ENCODE measurements around the gene MAPK11. TPM values are rescaled to one million over a fixed set of nuclear protein-coding genes. Genes with fewer than 3 reads are reported as not detected.

MAPK11 gene
- total RNA-seq (10 to 100 TPM in 1 of 5 donors, 1 to 10 TPM in 2, under 1 TPM in 1, not detected in 1; 0.29 to 10.1 (median 5.7) TPM), polyA plus RNA-seq (10 to 100 TPM in 2 of 3 donors, 1 to 10 TPM in 1; 8.5 to 13.6 (median 12.3) TPM)
- long read RNA-seq, donor 1: 0 reads
- long read RNA-seq, donor 2, partial matches to known transcripts: 0 of 2 reads
- long read RNA-seq, donor 2, other reads (novel, unspliced or antisense): 0 of 2 reads
- long read RNA-seq, donor 3, partial matches to known transcripts: 0 of 2 reads
- long read RNA-seq, donor 3, other reads (novel, unspliced or antisense): 0 of 2 reads
- long read RNA-seq, donor 4: 0 reads
- long read RNA-seq, donor 5, partial matches to known transcripts: 0 of 1 reads
- long read RNA-seq, donor 5, other reads (novel, unspliced or antisense): 0 of 1 reads
- long read RNA-seq, donor 6, partial matches to known transcripts: 0 of 2 reads
- long read RNA-seq, donor 6, other reads (novel, unspliced or antisense): 0 of 2 reads
- long read RNA-seq, donor 7, partial matches to known transcripts: 0 of 1 reads
- long read RNA-seq, donor 7, other reads (novel, unspliced or antisense): 0 of 1 reads
- long read RNA-seq, donor 8, partial matches to known transcripts: 0 of 1 reads
- long read RNA-seq, donor 8, other reads (novel, unspliced or antisense): 0 of 1 reads
- long read RNA-seq, donor 9: 0 reads
- long read RNA-seq, donor 10: 0 reads

DNA sequence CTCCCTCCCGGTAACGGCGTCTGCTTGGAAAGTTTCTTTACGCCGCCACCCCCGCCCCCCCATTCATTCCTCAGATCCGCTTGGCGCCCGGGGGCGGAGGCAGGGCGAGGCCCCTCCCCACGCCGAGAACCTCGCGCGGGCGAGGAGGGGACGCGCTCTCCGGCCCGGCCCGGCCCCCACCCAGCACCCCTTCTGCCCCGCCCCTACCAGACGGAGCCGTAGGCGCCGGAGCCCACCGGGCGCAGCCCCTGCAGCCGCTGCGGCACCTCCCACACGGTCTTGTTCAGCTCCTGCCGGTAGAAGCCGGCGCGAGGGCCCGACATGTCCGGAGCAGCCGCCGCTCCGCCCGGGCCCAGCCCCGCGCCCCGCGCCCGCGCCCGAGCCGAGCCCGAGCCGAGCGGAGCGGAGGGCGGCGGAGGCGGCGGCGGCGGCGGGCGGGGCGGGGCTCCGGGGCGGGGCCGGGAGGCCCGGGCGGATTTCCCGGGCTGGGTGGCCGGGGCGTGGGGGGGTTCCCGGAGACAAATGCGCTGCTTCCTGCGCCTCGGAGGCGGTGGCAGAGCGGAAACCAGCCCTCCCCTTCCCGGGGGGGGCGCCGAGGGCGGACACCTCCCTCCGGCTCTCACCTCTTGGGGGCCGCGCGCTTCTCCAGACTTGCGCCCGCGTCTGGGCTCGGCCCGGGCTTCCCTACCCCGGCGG lies at the start of gene MAPK11:
MAPK11 (minus strand) TSS at position 411 of the 696 bp plus-strand sequence; CDS start at position 323, 88 bp downstream.
- peak in 1 of 2 donors; percentile 79 for DNase-seq
- 0 to 2% (median 1%) methylated on average over 21 to 91 of the region's 92 CpGs for WGBS, 5 donors
- H3K4me3 ChIP-seq: peak within 1 kb of the TSS; percentile 52 to 59 (median 56)
- no peak for TF ChIP-seq EP300 (IDR thresholded peaks at IDR 0.05)
- no peak for TF ChIP-seq POLR2A (IDR thresholded peaks at IDR 0.05)
- TF ChIP-seq POLR2AphosphoS5 (IDR thresholded peaks at IDR 0.05): no peak
- TF ChIP-seq CTCF (IDR thresholded peaks at IDR 0.05): no peak
- H3K4me1 ChIP-seq: peaks cover 58 to 77% (median 69%) of the 10 kb centered on the region in 4 donors
- H3K27me3 ChIP-seq: peaks cover 0 to 36% (median 3%) of the 10 kb centered on the region in 3 donors
- H3K27ac ChIP-seq: peak within 1 kb of the TSS; percentile 67 to 83 (median 69)
- peaks cover 3 to 10% (median 4%) of the 10 kb centered on the region in 4 donors for H3K36me3 ChIP-seq
- H3K9me3 ChIP-seq: no peaks in the 10 kb centered on the region
- intact Hi-C loops (cut with DNase I; ENCODE audit: low total_unique reads): no loop called here

DNA sequence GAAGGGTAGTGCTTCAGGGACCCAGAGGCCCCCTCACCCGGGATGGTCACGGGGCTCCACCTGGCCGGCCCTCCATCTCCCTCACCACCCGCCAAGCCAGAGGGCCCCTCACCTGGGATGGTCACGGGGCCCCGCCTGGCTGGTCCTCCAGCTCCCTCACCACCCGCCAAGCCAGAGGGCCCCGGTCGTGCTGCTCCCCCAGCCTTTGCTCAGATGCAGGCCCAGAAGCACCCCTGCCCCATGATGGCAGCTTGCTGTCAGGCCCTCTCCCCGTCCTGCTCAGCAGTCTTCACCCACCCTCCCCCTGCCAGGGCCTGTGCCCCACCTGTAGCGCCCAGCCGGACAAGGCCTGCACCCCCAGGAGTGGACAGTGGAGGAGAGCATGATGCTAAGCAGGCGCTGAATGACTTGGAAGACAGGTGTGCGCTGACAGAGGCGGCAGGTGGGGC lies 49.3 kb upstream of the MAPK11 start:
- Histone ChIP-seq H3K9me3 (no peaks in the 10 kb centered on the region), H3K4me3 (no peak overlapping the region), H3K4me1 (peaks cover 0 to 7% (median 0%) of the 10 kb centered on the region in 4 donors), H3K27me3 (no peaks in the 10 kb centered on the region), H3K36me3 (no peaks in the 10 kb centered on the region), H3K27ac (no peak overlapping the region)
- WGBS, 5 donors: 91 to 94% (median 94%) methylated on average over 13 to 15 of the region's 15 CpGs
- intact Hi-C loops (cut with DNase I; ENCODE audit: low total_unique reads): no loop called here
- TF ChIP-seq EP300 (IDR thresholded peaks at IDR 0.05): no peak
- DNase-seq: no peak

DNA sequence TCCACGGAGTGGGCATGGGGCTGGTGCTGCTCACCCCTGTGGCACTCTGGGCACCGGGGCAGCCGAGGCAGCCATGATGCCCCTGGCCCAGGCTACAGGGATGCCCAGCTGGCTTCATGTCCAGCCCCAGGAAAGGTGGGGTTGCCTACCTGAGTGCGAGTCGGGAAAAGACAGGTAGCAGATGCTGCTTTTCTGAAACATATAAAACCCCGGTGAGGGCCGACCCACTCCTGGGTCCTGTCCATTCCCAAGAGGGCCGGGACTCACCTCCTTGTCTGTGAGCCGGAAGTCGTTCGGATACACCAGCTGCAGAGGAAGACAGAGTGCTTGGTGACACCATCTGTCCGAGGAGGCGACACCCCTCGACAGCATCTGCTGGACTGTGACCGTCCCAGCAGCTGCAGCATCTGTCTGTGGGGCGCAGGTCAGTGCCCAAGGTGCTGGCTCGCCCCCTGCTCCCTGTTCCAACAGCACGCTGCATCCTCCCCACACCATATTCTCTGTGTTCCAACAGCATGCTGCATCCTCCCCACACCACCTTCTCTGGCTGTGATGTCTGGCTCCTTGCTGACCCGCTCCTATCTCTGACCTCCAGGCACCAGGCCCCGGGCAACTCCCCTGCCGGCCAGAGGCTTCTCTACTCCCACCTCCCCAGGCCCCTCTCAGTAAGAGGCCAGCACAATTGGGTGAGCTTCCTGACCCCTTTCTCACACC lies 48.7 kb upstream of the MAPK11 start:
- Histone ChIP-seq H3K27ac (no peak overlapping the region), H3K4me1 (peaks cover 0 to 11% (median 2%) of the 10 kb centered on the region in 4 donors), H3K4me3 (no peak overlapping the region), H3K9me3 (no peaks in the 10 kb centered on the region), H3K36me3 (peaks cover 0 to 4% (median 0%) of the 10 kb centered on the region in 4 donors), H3K27me3 (no peaks in the 10 kb centered on the region)
- TF ChIP-seq POLR2A (IDR thresholded peaks at IDR 0.05) (no peak), POLR2AphosphoS5 (IDR thresholded peaks at IDR 0.05) (no peak), EP300 (IDR thresholded peaks at IDR 0.05) (no peak), CTCF (IDR thresholded peaks at IDR 0.05) (no peak)
- intact Hi-C loops (cut with DNase I; ENCODE audit: low total_unique reads): no loop called here
- DNase-seq: no peak
- 81 to 89% (median 87%) methylated on average over 14 to 21 of the region's 21 CpGs for WGBS, 5 donors

- H3K4me1 ChIP-seq: peaks cover 0 to 16% (median 5%) of the 10 kb centered on the region in 4 donors
- intact Hi-C loops (cut with DNase I; ENCODE audit: low total_unique reads): no loop called here
- TF ChIP-seq POLR2A (IDR thresholded peaks at IDR 0.05): no peak
- no peak for TF ChIP-seq CTCF (IDR thresholded peaks at IDR 0.05)
- TF ChIP-seq EP300 (IDR thresholded peaks at IDR 0.05): no peak
- no peak for TF ChIP-seq POLR2AphosphoS5 (IDR thresholded peaks at IDR 0.05)
- H3K4me3 ChIP-seq: no peak overlapping the region
- peaks cover 0 to 6% (median 0%) of the 10 kb centered on the region in 4 donors for H3K36me3 ChIP-seq
- no peaks in the 10 kb centered on the region for H3K9me3 ChIP-seq
- no peak overlapping the region for H3K27ac ChIP-seq
- no peaks in the 10 kb centered on the region for H3K27me3 ChIP-seq
- no peak for DNase-seq
- WGBS, 5 donors: 86 to 98% (median 86%) methylated on average over 5 to 7 of the region's 7 CpGs
Observed at GRCh38 chr22:50318356-50318697, 48.1 kb upstream of the MAPK11 start.
